GM10248 (cell line): ENCODE data around the gene ITPR1.

Experiments used
- CTCF ChIA-PET: fragments of 300-600 bp; sonication (Branson Sonifier 250); formaldehyde crosslinking; extraction: SDS; loops from one replicate; lab custom pipeline; 2021; ENCODE audit warnings: antibody characterized with exemption; lab: Yijun Ruan, JAX
- POLR2A ChIA-PET: fragments of 350-650 bp; sonication (Branson Sonifier 250); formaldehyde crosslinking; extraction: SDS; loops from one replicate; lab custom pipeline; 2020; ENCODE audit warnings: antibody characterized with exemption; lab: Yijun Ruan, JAX
- DNase-seq: peaks from one replicate; pipeline ENCODE4 v3.0.0; 2012; ENCODE audit errors: extremely low spot score
- CTCF ChIP-seq: IDR thresholded peaks from 2 replicates; pipeline ENCODE4 v1.5.1; 2012; ENCODE audit warnings: mild to moderate bottlenecking, low read depth; ENCODE audit errors: extremely low read depth, missing control alignments, control extremely low read depth

The ITPR1 gene

DNA sequence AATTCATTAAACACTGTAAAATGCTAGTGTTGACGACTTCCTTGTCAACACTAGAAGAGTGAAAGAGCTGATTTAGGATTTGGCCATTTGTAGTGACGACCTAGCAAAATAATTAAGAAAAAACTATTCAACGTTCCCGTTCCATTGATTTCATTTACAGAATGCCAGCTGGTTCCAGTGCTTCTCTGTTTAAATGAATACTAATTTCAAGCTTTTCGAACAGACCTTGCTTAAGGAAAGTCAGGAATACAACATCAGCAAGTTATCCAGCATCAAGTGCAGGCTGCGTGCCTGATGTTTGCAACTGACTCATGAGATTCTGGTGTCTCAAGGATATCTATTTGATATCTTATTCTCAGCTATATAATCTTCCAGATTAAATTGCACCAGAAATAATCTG lies 387.7 kb downstream of the ITPR1 start:
- POLR2A ChIA-PET: no interaction called here

GRCh38 chr3:4882548-4882947 lies 389.4 kb downstream of the ITPR1 start:
- ChIA-PET POLR2A (no interaction called here), CTCF (interaction anchor here (0.7 to 1.2 kb wide), 3 partner anchors 11 to 171 kb away, joined by 3 to 4 read pairs (median 3); no protein-coding TSS in a partner anchor)

More for the DNA sequence above, 387.7 kb downstream of the ITPR1 start:
- CTCF ChIA-PET: interaction anchor here (0.6 to 1.3 kb wide), 5 partner anchors 9 to 169 kb away, joined by 3 read pairs; no protein-coding TSS in a partner anchor
- no peak for DNase-seq
- TF ChIP-seq CTCF: no peak

DNA sequence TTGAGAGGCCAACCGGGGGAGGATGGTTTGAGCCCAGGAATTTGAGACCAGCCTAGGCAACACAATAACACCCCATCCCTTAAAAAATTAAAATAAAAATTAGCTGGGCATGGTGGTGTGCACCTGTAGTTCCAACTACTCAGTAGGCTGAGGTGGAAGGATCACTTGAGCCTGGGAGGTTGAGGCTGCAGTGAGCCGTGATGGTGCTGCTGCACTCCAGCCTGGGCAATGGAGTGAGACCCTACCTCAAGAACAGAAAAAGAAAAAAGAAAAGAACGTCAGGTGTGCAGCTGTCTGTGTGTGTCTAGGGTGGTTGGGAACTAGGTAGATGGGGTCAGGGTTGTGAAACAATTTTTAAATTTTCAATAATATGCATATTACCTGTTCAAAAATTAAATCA lies 389.9 kb downstream of the ITPR1 start:
- ChIA-PET CTCF (interaction anchor here (1.2 kb wide), 1 partner anchor 12 kb away, joined by 4 read pairs; no protein-coding TSS in a partner anchor), POLR2A (no interaction called here)
- DNase-seq: no peak
- no peak for TF ChIP-seq CTCF

More at GRCh38 chr3:4882548-4882947, 389.4 kb downstream of the ITPR1 start:
- DNase-seq: no peak
- TF ChIP-seq CTCF: no peak

DNA sequence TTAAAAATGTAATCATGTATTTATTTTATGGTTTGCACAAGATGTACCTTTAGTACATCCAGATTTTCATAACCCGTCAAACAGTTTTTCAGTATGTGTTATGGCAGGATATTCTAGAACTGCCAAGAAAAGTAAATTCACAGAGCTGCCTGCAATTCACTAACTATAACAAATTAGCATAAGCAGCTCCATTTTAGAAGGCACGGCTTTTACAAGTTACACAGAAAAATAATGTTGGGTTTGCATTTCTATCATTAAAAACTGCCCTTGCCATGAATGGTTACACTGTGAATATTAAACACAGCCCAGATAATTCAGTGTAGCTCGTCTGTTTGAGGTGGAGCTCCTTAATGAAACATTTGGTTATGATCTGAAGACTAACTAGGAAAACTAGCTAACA lies 391.7 kb downstream of the ITPR1 start:
- ChIA-PET CTCF (interaction anchor here (1.2 to 2.3 kb wide), 4 partner anchors 10 to 145 kb away, joined by 4 to 8 read pairs (median 6); no protein-coding TSS in a partner anchor), POLR2A (no interaction called here)
- TF ChIP-seq CTCF: no peak
- no peak for DNase-seq

DNA sequence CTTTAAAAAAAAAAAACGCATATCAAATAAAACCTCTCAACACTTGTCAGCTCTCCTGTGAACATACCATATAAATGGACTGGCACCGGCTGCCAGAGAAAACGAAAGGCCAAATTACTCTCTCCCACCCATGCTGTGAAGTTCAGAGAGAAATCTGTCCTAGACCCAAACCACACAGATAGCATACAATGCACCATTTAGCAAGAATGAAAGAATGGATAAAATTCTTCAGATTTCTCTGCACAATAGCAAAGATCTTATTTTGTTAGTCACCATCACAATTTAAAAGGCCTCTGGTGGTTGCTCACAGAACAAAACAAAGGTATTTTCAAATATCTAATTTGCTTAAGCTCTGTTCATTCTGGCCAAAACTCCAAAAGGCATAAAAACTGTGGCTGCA lies 392.2 kb downstream of the ITPR1 start:
- POLR2A ChIA-PET: no interaction called here
- CTCF ChIA-PET: interaction anchor here (1.2 to 2.3 kb wide), 4 partner anchors 10 to 146 kb away, joined by 4 to 8 read pairs (median 6); no protein-coding TSS in a partner anchor
- TF ChIP-seq CTCF: no peak
- no peak for DNase-seq

DNA sequence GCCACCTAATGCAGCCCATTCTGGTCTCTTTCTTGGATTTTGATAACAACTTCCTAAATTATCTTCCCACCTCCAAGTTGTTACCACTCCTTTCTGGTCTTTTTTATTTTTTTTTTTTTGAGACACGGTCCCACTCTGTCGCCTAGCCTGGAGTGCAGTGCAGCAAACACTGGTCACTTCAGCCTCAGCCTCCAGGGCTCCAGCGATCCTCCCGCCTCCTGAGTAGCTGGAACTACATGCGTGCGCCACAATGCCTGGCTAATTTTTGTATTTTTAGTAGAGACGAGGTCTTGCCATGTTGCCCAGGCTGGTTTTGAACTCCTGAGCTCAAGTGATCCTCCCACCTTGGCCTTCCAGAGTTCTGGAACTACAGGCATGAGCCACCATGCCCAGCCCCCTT lies 393.3 kb downstream of the ITPR1 start:
- ChIA-PET CTCF (no interaction called here), POLR2A (no interaction called here)
- no peak for DNase-seq
- TF ChIP-seq CTCF: no peak
